CD4-positive, CD25-positive, alpha-beta regulatory T cell (primary cell): Measurements from ENCODE around the gene ERBB4. TPM values are rescaled to one million over a fixed set of nuclear protein-coding genes. Genes with fewer than 3 reads are reported as not detected.
A peak's percentile ranks its signal among the peaks of the same experiment; 100 is the strongest.

ENCODE experiments used
- ATAC-seq, 2 donors: fragments of 150-1000 bp; cut with Tn5 transposase; one replicate each; pipeline ENCODE4 v1.10.0; 2021; ENCODE audit warnings: low read depth in 2 of 2, moderate number of reproducible peaks in 2 of 2, moderate library complexity in 1 of 2
- DNase-seq, 3 donors: peaks; one replicate each; pipeline versions ENCODE4 v3.0.0 to v3.0.0-alpha.2; 2012 to 2022; ENCODE audit warnings: mixed read lengths in 1 of 3
- H3K27ac ChIP-seq: one replicate; pipeline ENCODE4 v1.7.0; 2013; ENCODE audit warnings: mild to moderate bottlenecking, low read length; ENCODE audit not compliant: insufficient read depth, poor library complexity, severe bottlenecking
- H3K27me3 ChIP-seq: one replicate; pipeline ENCODE4 v1.7.0; 2013; ENCODE audit warnings: low read length; ENCODE audit not compliant: control insufficient read depth, insufficient read depth
- H3K36me3 ChIP-seq: one replicate; pipeline ENCODE4 v1.7.0; 2013; ENCODE audit warnings: mild to moderate bottlenecking, low read length, moderate library complexity; ENCODE audit not compliant: control insufficient read depth, insufficient read depth
- H3K4me1 ChIP-seq: 2 replicates; pipeline ENCODE4 v1.7.0; 2013; ENCODE audit warnings: mild to moderate bottlenecking, low read length; ENCODE audit not compliant: insufficient read depth, control insufficient read depth, poor library complexity, severe bottlenecking
- H3K4me3 ChIP-seq: one replicate; pipeline ENCODE4 v1.7.0; 2013; ENCODE audit warnings: low read depth, mild to moderate bottlenecking, low read length, moderate library complexity
- H3K9me3 ChIP-seq, 2 experiments: 1 replicate in 1 of 2; 2 replicates in 1 of 2; pipeline ENCODE4 v1.7.0; 2013; ENCODE audit warnings: low read length in 2 of 2, mild to moderate bottlenecking in 1 of 2, moderate library complexity in 1 of 2; ENCODE audit not compliant: control insufficient read depth in 2 of 2
- H3K27ac Mint-ChIP-seq, 3 donors: one replicate each; pipeline ENCODE4 v1.8.0; 2020 to 2022; ENCODE audit warnings: mild to moderate bottlenecking in 3 of 3, mixed read lengths in 3 of 3, moderate library complexity in 2 of 3
- H3K27me3 Mint-ChIP-seq: one replicate; pipeline ENCODE4 v1.8.0; 2022; ENCODE audit warnings: mild to moderate bottlenecking, mixed read lengths
- H3K36me3 Mint-ChIP-seq: one replicate; pipeline ENCODE4 v1.8.0; 2020; ENCODE audit warnings: mixed read lengths
- H3K4me1 Mint-ChIP-seq, 4 donors: one replicate each; pipeline ENCODE4 v1.8.0; 2020 to 2022; ENCODE audit warnings: mixed read lengths in 4 of 4, mild to moderate bottlenecking in 1 of 4
- H3K4me3 Mint-ChIP-seq, 4 donors: one replicate each; pipeline ENCODE4 v1.8.0; 2020 to 2022; ENCODE audit warnings: mild to moderate bottlenecking in 4 of 4, mixed read lengths in 4 of 4, moderate library complexity in 3 of 4
- H3K9me3 Mint-ChIP-seq, 7 donors: one replicate each; pipeline ENCODE4 v1.8.0; 2020 to 2022; ENCODE audit warnings: mixed read lengths in 7 of 7, mild to moderate bottlenecking in 3 of 7, moderate library complexity in 2 of 7
- polyA plus RNA-seq, 4 donors: library from polyadenylated mRNA; unstranded; fragments of 300-500 nt; fragmentation: Illumina TruSeq; gene quantifications; one replicate each; pipeline ENCODE4 v1.2.3, GENCODE V29; 2021
- total RNA-seq: library from RNA; stranded (reverse); gene quantifications from one replicate; pipeline ENCODE4 v1.2.3, GENCODE V29; 2022

ERBB4 gene
- total and polyA plus RNA-seq, 5 donors from 2014 or later, result not detected

GRCh38 chr2:211390536-211391188 is 1147.9 kb downstream of the ERBB4 start:
- Histone ChIP-seq H3K9me3 (no peaks in the 10 kb centered on the region), H3K27me3 (no peaks in the 10 kb centered on the region), H3K27ac (no peak overlapping the region), H3K4me1 (no peaks in the 10 kb centered on the region), H3K36me3 (no peaks in the 10 kb centered on the region), H3K4me3 (no peak overlapping the region)
- no peaks in the 10 kb centered on the region for H3K27me3 Mint-ChIP-seq
- ATAC-seq, result no peak
- H3K36me3 Mint-ChIP-seq, result no peaks in the 10 kb centered on the region
- no peak for DNase-seq
- no peak overlapping the region for H3K4me3 Mint-ChIP-seq
- H3K4me1 Mint-ChIP-seq, result no peaks in the 10 kb centered on the region
- peaks cover 0 to 4% (median 0%) of the 10 kb centered on the region in 7 donors for H3K9me3 Mint-ChIP-seq
- no peak overlapping the region for H3K27ac Mint-ChIP-seq

GRCh38 chr2:211387734-211388133 is 1150.9 kb downstream of the ERBB4 start:
- Mint-ChIP-seq H3K27ac (no peak overlapping the region), H3K36me3 (no peaks in the 10 kb centered on the region), H3K4me3 (no peak overlapping the region), H3K4me1 (no peaks in the 10 kb centered on the region), H3K9me3 (peaks cover 0 to 4% (median 0%) of the 10 kb centered on the region in 7 donors), H3K27me3 (no peaks in the 10 kb centered on the region)
- H3K4me3 ChIP-seq, result no peak overlapping the region
- H3K9me3 ChIP-seq, result no peaks in the 10 kb centered on the region
- H3K27me3 ChIP-seq, result no peaks in the 10 kb centered on the region
- no peak overlapping the region for H3K27ac ChIP-seq
- DNase-seq (no peak), ATAC-seq (no peak)
- H3K4me1 ChIP-seq, result no peaks in the 10 kb centered on the region
- H3K36me3 ChIP-seq, result no peaks in the 10 kb centered on the region

GRCh38 chr2:211380041-211380440 is 1158.6 kb downstream of the ERBB4 start:
- no peak for DNase-seq
- no peaks in the 10 kb centered on the region for H3K27me3 ChIP-seq
- no peak for ATAC-seq
- Mint-ChIP-seq H3K36me3 (no peaks in the 10 kb centered on the region), H3K27me3 (no peaks in the 10 kb centered on the region), H3K27ac (no peak overlapping the region), H3K4me1 (no peaks in the 10 kb centered on the region), H3K4me3 (no peak overlapping the region), H3K9me3 (peaks cover 0 to 4% (median 0%) of the 10 kb centered on the region in 7 donors)
- no peaks in the 10 kb centered on the region for H3K36me3 ChIP-seq
- H3K9me3 ChIP-seq, result no peaks in the 10 kb centered on the region
- H3K4me3 ChIP-seq, result no peak overlapping the region
- H3K4me1 ChIP-seq, result no peaks in the 10 kb centered on the region
- no peak overlapping the region for H3K27ac ChIP-seq

- ATAC-seq (no peak), DNase-seq (no peak)
- Histone ChIP-seq H3K27ac (no peak overlapping the region), H3K9me3 (no peaks in the 10 kb centered on the region), H3K27me3 (no peaks in the 10 kb centered on the region), H3K4me1 (no peaks in the 10 kb centered on the region), H3K4me3 (no peak overlapping the region), H3K36me3 (no peaks in the 10 kb centered on the region)
- Mint-ChIP-seq H3K4me3 (no peak overlapping the region), H3K27ac (no peak overlapping the region), H3K9me3 (peaks cover 0 to 3% (median 0%) of the 10 kb centered on the region in 7 donors), H3K36me3 (no peaks in the 10 kb centered on the region), H3K27me3 (no peaks in the 10 kb centered on the region), H3K4me1 (no peaks in the 10 kb centered on the region)
Measured at GRCh38 chr2:211376410-211376809, 1162.2 kb downstream of the ERBB4 start.

GRCh38 chr2:211373203-211373602 is 1165.4 kb downstream of the ERBB4 start:
- Mint-ChIP-seq H3K4me1 (no peaks in the 10 kb centered on the region), H3K27ac (no peak overlapping the region), H3K36me3 (no peaks in the 10 kb centered on the region), H3K9me3 (peaks cover 0 to 5% (median 0%) of the 10 kb centered on the region in 7 donors), H3K4me3 (no peak overlapping the region), H3K27me3 (no peaks in the 10 kb centered on the region)
- DNase-seq (no peak), ATAC-seq (no peak)
- H3K4me3 ChIP-seq, result no peak overlapping the region
- H3K9me3 ChIP-seq, result no peaks in the 10 kb centered on the region
- H3K4me1 ChIP-seq, result no peaks in the 10 kb centered on the region
- no peaks in the 10 kb centered on the region for H3K36me3 ChIP-seq
- no peaks in the 10 kb centered on the region for H3K27me3 ChIP-seq
- no peak overlapping the region for H3K27ac ChIP-seq

- Histone ChIP-seq H3K27ac (no peak overlapping the region), H3K9me3 (no peaks in the 10 kb centered on the region), H3K27me3 (no peaks in the 10 kb centered on the region), H3K36me3 (no peaks in the 10 kb centered on the region), H3K4me3 (no peak overlapping the region), H3K4me1 (no peaks in the 10 kb centered on the region)
- H3K27ac Mint-ChIP-seq, result no peak overlapping the region
- no peaks in the 10 kb centered on the region for H3K27me3 Mint-ChIP-seq
- H3K4me3 Mint-ChIP-seq, result no peak overlapping the region
- H3K36me3 Mint-ChIP-seq, result no peaks in the 10 kb centered on the region
- ATAC-seq (no peak), DNase-seq (no peak)
- H3K9me3 Mint-ChIP-seq, result peaks cover 0 to 2% (median 0%) of the 10 kb centered on the region in 7 donors
- no peaks in the 10 kb centered on the region for H3K4me1 Mint-ChIP-seq
Measured at GRCh38 chr2:211371465-211371864, 1167.1 kb downstream of the ERBB4 start.

GRCh38 chr2:211368467-211368866 is 1170.1 kb downstream of the ERBB4 start:
- no peaks in the 10 kb centered on the region for H3K36me3 Mint-ChIP-seq

GRCh38 chr2:211367711-211368110 is 1170.9 kb downstream of the ERBB4 start:
- no peak for DNase-seq
- no peak overlapping the region for H3K4me3 Mint-ChIP-seq
- Histone ChIP-seq H3K27ac (no peak overlapping the region), H3K9me3 (no peaks in the 10 kb centered on the region), H3K36me3 (no peaks in the 10 kb centered on the region), H3K4me3 (no peak overlapping the region), H3K4me1 (no peaks in the 10 kb centered on the region), H3K27me3 (no peaks in the 10 kb centered on the region)
- peak in 1 of 2 donors; percentile 16 for ATAC-seq
- H3K9me3 Mint-ChIP-seq, result peaks cover 0 to 5% (median 2%) of the 10 kb centered on the region in 7 donors
- H3K36me3 Mint-ChIP-seq, result no peaks in the 10 kb centered on the region
- no peak overlapping the region for H3K27ac Mint-ChIP-seq
- no peaks in the 10 kb centered on the region for H3K27me3 Mint-ChIP-seq
- no peaks in the 10 kb centered on the region for H3K4me1 Mint-ChIP-seq

More at GRCh38 chr2:211368467-211368866, 1170.1 kb downstream of the ERBB4 start:
- Mint-ChIP-seq H3K9me3 (peaks cover 0 to 5% (median 2%) of the 10 kb centered on the region in 7 donors), H3K27me3 (no peaks in the 10 kb centered on the region), H3K27ac (no peak overlapping the region), H3K4me3 (no peak overlapping the region), H3K4me1 (no peaks in the 10 kb centered on the region)
- Histone ChIP-seq H3K36me3 (no peaks in the 10 kb centered on the region), H3K27ac (no peak overlapping the region), H3K4me3 (no peak overlapping the region), H3K4me1 (no peaks in the 10 kb centered on the region), H3K27me3 (no peaks in the 10 kb centered on the region), H3K9me3 (no peaks in the 10 kb centered on the region)
- DNase-seq (no peak), ATAC-seq (no peak)
